HCT116 (cell line): ENCODE results near the gene CLSTN1.

Source experiments
- ATF3 ChIP-seq: IDR thresholded peaks from 2 replicates; pipeline ENCODE4 v1.6.1; 2012
- CEBPB ChIP-seq: IDR thresholded peaks from 2 replicates; pipeline ENCODE4 v1.6.1; 2012; ENCODE audit warnings: low read depth
- CTCF ChIP-seq, 3 experiments: fragments of 200-600 bp in 1 of 3; sonication (generic) in 1 of 3; IDR thresholded peaks in 2 of 3; conservative IDR thresholded peaks in 1 of 3; 2 replicates each; pipeline ENCODE4 v1.5.1; 2012 to 2017; ENCODE audit warnings: low read depth in 2 of 3, low read length in 2 of 3, antibody characterized with exemption in 1 of 3, borderline replicate concordance in 1 of 3, control low read depth in 1 of 3, mild to moderate bottlenecking in 1 of 3, mixed read lengths in 1 of 3, mixed run types in 1 of 3, moderate library complexity in 1 of 3; ENCODE audit not compliant: insufficient read depth in 1 of 3
- ELF1 ChIP-seq: IDR thresholded peaks from 2 replicates; pipeline ENCODE4 v1.6.1; 2012; ENCODE audit warnings: low read depth, borderline replicate concordance
- EZH2 ChIP-seq: fragments of 200-600 bp; sonication (generic); IDR thresholded peaks from 2 replicates; pipeline ENCODE4 v1.6.1; 2017; ENCODE audit warnings: antibody characterized with exemption, mixed run types
- FOSL1 ChIP-seq: IDR thresholded peaks from 2 replicates; pipeline ENCODE4 v1.6.1; 2012; ENCODE audit warnings: low read depth
- MAX ChIP-seq: IDR thresholded peaks from 2 replicates; pipeline ENCODE4 v1.6.1; 2012
- POLR2A ChIP-seq: IDR thresholded peaks from 2 replicates; pipeline ENCODE4 v1.7.0; 2011; ENCODE audit warnings: borderline replicate concordance; ENCODE audit not compliant: insufficient read depth, insufficient read length; ENCODE audit errors: extremely low read depth
- POLR2AphosphoS5 ChIP-seq: IDR thresholded peaks from 2 replicates; pipeline ENCODE4 v1.6.1; 2011; ENCODE audit warnings: mild to moderate bottlenecking, low read depth, low read length, moderate library complexity
- RAD21 ChIP-seq: IDR thresholded peaks from 2 replicates; pipeline ENCODE4 v1.6.1; 2012; ENCODE audit warnings: low read depth, mild to moderate bottlenecking
- REST ChIP-seq: IDR thresholded peaks from 2 replicates; pipeline ENCODE4 v1.6.1; 2012; ENCODE audit warnings: low read depth
- TCF7L2 ChIP-seq: IDR thresholded peaks from 2 replicates; pipeline ENCODE4 v1.7.0; 2011; ENCODE audit warnings: borderline replicate concordance, inconsistent platforms; ENCODE audit not compliant: insufficient read depth, insufficient read length; ENCODE audit errors: extremely low read depth
- YY1 ChIP-seq: IDR thresholded peaks from 2 replicates; pipeline ENCODE4 v1.6.1; 2011; ENCODE audit warnings: low read length, low read depth, moderate library complexity, mild to moderate bottlenecking; ENCODE audit not compliant: insufficient replicate concordance; ENCODE audit errors: extremely low read depth

- TF ChIP-seq CTCF (IDR thresholded peaks at IDR 0.05 in 2 of 3, conservative IDR thresholded peaks at IDR 0.05 in 1 of 3; ENCODE audit: borderline replicate concordance in 1 of 3, insufficient read depth in 1 of 3, low read depth in 2 of 3, low read length in 2 of 3) (no peak), REST (no peak), RAD21 (no peak), POLR2A (no peak), ELF1 (no peak), CEBPB (no peak), YY1 (no peak), MAX (no peak), POLR2AphosphoS5 (no peak), TCF7L2 (no peak), EZH2 (no peak), FOSL1 (no peak), ATF3 (no peak)
Observed at GRCh38 chr1:9808459-9808858, 15.3 kb downstream of the CLSTN1 start.
